ENCODE measurements around the gene FBXO39.

Gene FBXO39

GRCh38 chr17:6786618-6787017 lies 10.6 kb downstream of the FBXO39 start:
- DNase-seq (ENCODE audit: low spot score), result no peak
- TF ChIP-seq CTCF (IDR thresholded peaks at IDR 0.05; ENCODE audit: borderline replicate concordance, control extremely low read depth, extremely low read depth, insufficient read depth, missing control alignments), result no peak
- in situ Hi-C loops (cut with MboI; ENCODE audit: low sequenced_read_pairs, unreplicated experiment), result no loop called here

GRCh38 chr17:6787081-6787693 lies 11.2 kb downstream of the FBXO39 start:
- DNase-seq (ENCODE audit: low spot score), result no peak
- in situ Hi-C loops (cut with MboI; ENCODE audit: low sequenced_read_pairs, unreplicated experiment), result no loop called here
- no peak for TF ChIP-seq CTCF (IDR thresholded peaks at IDR 0.05; ENCODE audit: borderline replicate concordance, control extremely low read depth, extremely low read depth, insufficient read depth, missing control alignments)

- in situ Hi-C loops (cut with MboI; ENCODE audit: low sequenced_read_pairs, unreplicated experiment), result no loop called here
- TF ChIP-seq CTCF (IDR thresholded peaks at IDR 0.05; ENCODE audit: borderline replicate concordance, control extremely low read depth, extremely low read depth, insufficient read depth, missing control alignments), result no peak
- no peak for DNase-seq (ENCODE audit: low spot score)
Measured at GRCh38 chr17:6789146-6789545, 13.1 kb downstream of the FBXO39 start.

- in situ Hi-C loops (cut with MboI; ENCODE audit: low sequenced_read_pairs, unreplicated experiment), result no loop called here
- TF ChIP-seq CTCF (IDR thresholded peaks at IDR 0.05; ENCODE audit: borderline replicate concordance, control extremely low read depth, extremely low read depth, insufficient read depth, missing control alignments), result no peak
- DNase-seq (ENCODE audit: low spot score), result no peak
Measured at GRCh38 chr17:6793748-6794493, 17.9 kb downstream of the FBXO39 start.

- TF ChIP-seq CTCF (IDR thresholded peaks at IDR 0.05; ENCODE audit: borderline replicate concordance, control extremely low read depth, extremely low read depth, insufficient read depth, missing control alignments), result no peak
- in situ Hi-C loops (cut with MboI; ENCODE audit: low sequenced_read_pairs, unreplicated experiment), result no loop called here
- DNase-seq (ENCODE audit: low spot score), result no peak
Measured at GRCh38 chr17:6796017-6796886, 20.2 kb downstream of the FBXO39 start.

- in situ Hi-C loops (cut with MboI; ENCODE audit: low sequenced_read_pairs, unreplicated experiment), result no loop called here
- DNase-seq (ENCODE audit: low spot score), result no peak
- no peak for TF ChIP-seq CTCF (IDR thresholded peaks at IDR 0.05; ENCODE audit: borderline replicate concordance, control extremely low read depth, extremely low read depth, insufficient read depth, missing control alignments)
Measured at GRCh38 chr17:6796887-6797490, 21.0 kb downstream of the FBXO39 start.
